ENCODE measurements around the gene SPRN.

SPRN gene

DNA sequence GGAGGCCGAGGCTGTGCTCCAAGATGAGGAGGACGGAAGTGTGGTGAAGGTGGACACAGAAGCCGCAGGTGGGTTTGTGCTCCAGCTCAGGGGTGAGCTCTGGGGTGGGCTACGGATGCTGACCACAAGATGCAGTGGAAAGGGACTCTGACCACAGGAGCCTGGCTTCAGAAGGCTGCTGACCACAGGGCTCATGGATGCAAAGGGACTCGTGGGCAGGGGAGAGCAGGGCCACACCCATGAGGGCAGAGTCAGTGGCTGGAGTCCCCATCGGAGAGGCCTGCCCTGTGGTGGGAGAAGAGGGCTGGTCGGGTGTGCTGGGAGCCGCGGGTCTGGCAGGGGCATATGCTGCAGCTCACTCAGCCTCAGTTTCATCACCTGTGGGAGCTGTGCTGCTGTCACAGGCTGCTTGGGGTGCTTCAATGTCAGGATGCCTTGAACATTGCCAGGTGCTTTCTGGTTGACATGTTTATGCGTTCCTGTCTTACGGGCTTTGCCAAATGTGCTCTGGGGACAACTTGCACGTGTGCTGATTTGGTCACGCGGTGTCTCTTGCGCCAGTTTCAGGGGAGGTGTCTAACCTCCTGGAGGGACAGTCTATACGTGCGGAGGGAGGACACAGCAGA lies 43.0 kb upstream of the SPRN start:
- H3K4ac ChIP-seq (ENCODE audit: low read depth, low read length), result no peak overlapping the region
- no peak for DNase-seq
- no peak overlapping the region for H3K4me2 ChIP-seq (ENCODE audit: low read length)
- no peak overlapping the region for H3K4me3 ChIP-seq (ENCODE audit: low read length)
- H4K5ac ChIP-seq (ENCODE audit: low read length), result no peak overlapping the region
- H3K79me2 ChIP-seq (ENCODE audit: control insufficient read depth, insufficient read depth, low read length), result no peaks in the 10 kb centered on the region
- no peak overlapping the region for H3K56ac ChIP-seq (ENCODE audit: low read length)
- H4K8ac ChIP-seq (ENCODE audit: low read depth, low read length), result no peak overlapping the region
- no peak overlapping the region for H2BK15ac ChIP-seq (replicated peaks; ENCODE audit: low read depth)
- H3K27ac ChIP-seq (ENCODE audit: low read depth, low read length), result no peak overlapping the region
- no peak overlapping the region for H2BK120ac ChIP-seq (ENCODE audit: low read depth, low read length)
- no peak overlapping the region for H3K23ac ChIP-seq (ENCODE audit: low read length)
- H3K36me3 ChIP-seq (ENCODE audit: control insufficient read depth, insufficient read depth, low read length), result no peaks in the 10 kb centered on the region
- H3K4me1 ChIP-seq (ENCODE audit: control insufficient read depth, low read depth, low read length), result no peaks in the 10 kb centered on the region
- WGBS (ENCODE audit: extremely low coverage, insufficient coverage, low lambda C conversion rate), result no CpG with 5 or more reads among the region's 17 CpGs
- H3K79me1 ChIP-seq (ENCODE audit: low read length), result no peaks in the 10 kb centered on the region
- H2BK5ac ChIP-seq (ENCODE audit: low read length), result no peak overlapping the region
- H2AK5ac ChIP-seq (ENCODE audit: low read length), result no peak overlapping the region
- no peak overlapping the region for H3K9ac ChIP-seq (ENCODE audit: low read length)
- H3K27me3 ChIP-seq (ENCODE audit: insufficient read depth, low read length, poor library complexity), result no peaks in the 10 kb centered on the region
- no peak overlapping the region for H3K18ac ChIP-seq (ENCODE audit: low read length)

GRCh38 chr10:133466683-133467275 lies 42.4 kb upstream of the SPRN start:
- Histone ChIP-seq H3K18ac (ENCODE audit: low read length) (no peak overlapping the region), H3K27ac (ENCODE audit: low read depth, low read length) (no peak overlapping the region), H3K23ac (ENCODE audit: low read length) (no peak overlapping the region), H2BK5ac (ENCODE audit: low read length) (no peak overlapping the region), H3K4ac (ENCODE audit: low read depth, low read length) (no peak overlapping the region), H4K5ac (ENCODE audit: low read length) (no peak overlapping the region), H3K27me3 (ENCODE audit: insufficient read depth, low read length, poor library complexity) (no peaks in the 10 kb centered on the region), H3K79me1 (ENCODE audit: low read length) (no peaks in the 10 kb centered on the region), H3K4me3 (ENCODE audit: low read length) (no peak overlapping the region), H2BK120ac (ENCODE audit: low read depth, low read length) (no peak overlapping the region), H3K79me2 (ENCODE audit: control insufficient read depth, insufficient read depth, low read length) (no peaks in the 10 kb centered on the region), H3K4me1 (ENCODE audit: control insufficient read depth, low read depth, low read length) (no peaks in the 10 kb centered on the region), H3K36me3 (ENCODE audit: control insufficient read depth, insufficient read depth, low read length) (no peaks in the 10 kb centered on the region), H2AK5ac (ENCODE audit: low read length) (no peak overlapping the region), H4K8ac (ENCODE audit: low read depth, low read length) (no peak overlapping the region), H3K9ac (ENCODE audit: low read length) (no peak overlapping the region), H2BK15ac (replicated peaks; ENCODE audit: low read depth) (no peak overlapping the region), H3K56ac (ENCODE audit: low read length) (no peak overlapping the region), H3K4me2 (ENCODE audit: low read length) (no peak overlapping the region)
- DNase-seq, result no peak
- WGBS (ENCODE audit: extremely low coverage, insufficient coverage, low lambda C conversion rate), result no CpG with 5 or more reads among the region's 7 CpGs

DNA sequence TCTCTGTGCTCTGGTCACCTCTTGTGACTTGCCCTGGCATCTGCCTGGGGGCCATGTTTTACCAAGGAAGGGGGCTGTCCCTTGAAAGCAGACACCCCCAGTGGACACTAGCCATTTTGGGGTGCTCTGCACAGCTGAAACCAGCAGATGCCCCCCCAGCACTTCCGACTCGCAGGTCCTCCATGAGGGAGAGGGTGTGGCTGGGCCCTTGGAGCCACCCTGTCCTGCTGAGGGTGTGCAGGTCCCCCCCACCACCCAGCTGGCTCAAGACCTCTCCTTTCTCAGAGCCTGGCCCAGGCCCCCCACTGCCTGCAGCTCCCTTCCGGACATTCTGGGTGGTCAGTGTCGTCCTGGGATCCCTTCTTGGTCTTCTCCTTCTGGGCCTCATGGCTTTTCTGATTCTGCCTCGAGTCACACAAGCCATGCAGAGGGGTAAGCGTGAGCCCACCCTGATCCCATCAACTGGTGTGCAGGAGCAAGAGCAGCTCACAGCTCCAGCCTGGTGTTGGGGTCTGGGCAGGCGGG lies 41.6 kb upstream of the SPRN start:
- no CpG with 5 or more reads among the region's 7 CpGs for WGBS (ENCODE audit: extremely low coverage, insufficient coverage, low lambda C conversion rate)
- Histone ChIP-seq H4K5ac (ENCODE audit: low read length) (no peak overlapping the region), H2AK5ac (ENCODE audit: low read length) (no peak overlapping the region), H3K79me2 (ENCODE audit: control insufficient read depth, insufficient read depth, low read length) (no peaks in the 10 kb centered on the region), H2BK5ac (ENCODE audit: low read length) (no peak overlapping the region), H3K27me3 (ENCODE audit: insufficient read depth, low read length, poor library complexity) (no peaks in the 10 kb centered on the region), H3K18ac (ENCODE audit: low read length) (no peak overlapping the region), H3K4me1 (ENCODE audit: control insufficient read depth, low read depth, low read length) (no peaks in the 10 kb centered on the region), H3K36me3 (ENCODE audit: control insufficient read depth, insufficient read depth, low read length) (no peaks in the 10 kb centered on the region), H3K56ac (ENCODE audit: low read length) (no peak overlapping the region), H4K8ac (ENCODE audit: low read depth, low read length) (no peak overlapping the region), H3K23ac (ENCODE audit: low read length) (no peak overlapping the region), H3K4me3 (ENCODE audit: low read length) (no peak overlapping the region), H3K79me1 (ENCODE audit: low read length) (no peaks in the 10 kb centered on the region), H2BK15ac (replicated peaks; ENCODE audit: low read depth) (no peak overlapping the region), H3K4ac (ENCODE audit: low read depth, low read length) (no peak overlapping the region), H3K9ac (ENCODE audit: low read length) (no peak overlapping the region), H3K4me2 (ENCODE audit: low read length) (no peak overlapping the region), H3K27ac (ENCODE audit: low read depth, low read length) (no peak overlapping the region), H2BK120ac (ENCODE audit: low read depth, low read length) (no peak overlapping the region)
- DNase-seq, result no peak

DNA sequence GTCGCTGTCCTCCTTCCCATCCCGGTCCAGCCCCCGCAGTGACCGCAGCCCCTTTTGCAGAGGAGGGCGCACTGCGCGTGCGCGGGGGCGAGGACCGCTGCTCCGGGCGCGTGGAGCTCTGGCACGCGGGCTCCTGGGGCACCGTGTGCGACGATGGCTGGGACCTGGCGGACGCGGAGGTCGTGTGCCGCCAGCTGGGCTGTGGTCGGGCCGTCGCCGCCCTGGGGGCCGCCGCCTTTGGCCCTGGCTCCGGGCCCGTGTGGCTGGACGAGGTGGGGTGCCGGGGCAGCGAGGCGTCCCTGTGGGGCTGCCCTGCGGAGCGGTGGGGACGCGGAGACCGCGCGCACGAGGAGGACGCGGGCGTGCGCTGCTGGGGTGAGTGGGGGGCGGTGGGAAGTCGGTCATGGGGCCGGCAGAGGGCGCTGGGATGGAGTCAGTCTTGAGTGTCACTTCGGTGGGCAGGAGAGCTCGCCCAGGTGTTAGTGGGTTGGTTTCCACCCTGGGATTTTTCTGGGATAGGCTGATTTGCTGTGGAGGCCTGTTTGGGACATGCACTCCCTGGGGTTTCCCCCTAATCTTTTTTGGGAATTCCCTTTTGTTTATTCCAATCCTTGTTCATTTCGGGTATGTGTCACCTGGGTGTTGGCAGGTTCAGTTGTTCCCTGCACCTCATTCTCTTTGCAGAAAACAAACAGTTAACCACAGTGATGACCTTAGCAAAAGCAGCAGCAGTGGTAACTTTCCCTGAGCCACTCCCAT lies 40.9 kb upstream of the SPRN start:
- H3K4ac ChIP-seq (ENCODE audit: low read depth, low read length), result no peak overlapping the region
- H3K56ac ChIP-seq (ENCODE audit: low read length), result no peak overlapping the region
- no peaks in the 10 kb centered on the region for H3K79me1 ChIP-seq (ENCODE audit: low read length)
- H2BK15ac ChIP-seq (replicated peaks; ENCODE audit: low read depth), result no peak overlapping the region
- no peaks in the 10 kb centered on the region for H3K79me2 ChIP-seq (ENCODE audit: control insufficient read depth, insufficient read depth, low read length)
- no peaks in the 10 kb centered on the region for H3K4me1 ChIP-seq (ENCODE audit: control insufficient read depth, low read depth, low read length)
- no peak overlapping the region for H4K8ac ChIP-seq (ENCODE audit: low read depth, low read length)
- no peak overlapping the region for H2BK5ac ChIP-seq (ENCODE audit: low read length)
- no peak overlapping the region for H3K23ac ChIP-seq (ENCODE audit: low read length)
- H3K18ac ChIP-seq (ENCODE audit: low read length), result no peak overlapping the region
- no peaks in the 10 kb centered on the region for H3K36me3 ChIP-seq (ENCODE audit: control insufficient read depth, insufficient read depth, low read length)
- no CpG with 5 or more reads among the region's 55 CpGs for WGBS (ENCODE audit: extremely low coverage, insufficient coverage, low lambda C conversion rate)
- H2BK120ac ChIP-seq (ENCODE audit: low read depth, low read length), result no peak overlapping the region
- no peak overlapping the region for H3K27ac ChIP-seq (ENCODE audit: low read depth, low read length)
- H3K4me2 ChIP-seq (ENCODE audit: low read length), result no peak overlapping the region
- no peak overlapping the region for H2AK5ac ChIP-seq (ENCODE audit: low read length)
- H3K27me3 ChIP-seq (ENCODE audit: insufficient read depth, low read length, poor library complexity), result no peaks in the 10 kb centered on the region
- H3K4me3 ChIP-seq (ENCODE audit: low read length), result no peak overlapping the region
- DNase-seq, result no peak
- H4K5ac ChIP-seq (ENCODE audit: low read length), result no peak overlapping the region
- H3K9ac ChIP-seq (ENCODE audit: low read length), result no peak overlapping the region

GRCh38 chr10:133464582-133465031 lies 40.2 kb upstream of the SPRN start:
- no peak overlapping the region for H3K23ac ChIP-seq (ENCODE audit: low read length)
- DNase-seq, result no peak
- H3K56ac ChIP-seq (ENCODE audit: low read length), result no peak overlapping the region
- H3K79me2 ChIP-seq (ENCODE audit: control insufficient read depth, insufficient read depth, low read length), result no peaks in the 10 kb centered on the region
- H3K18ac ChIP-seq (ENCODE audit: low read length), result no peak overlapping the region
- no peaks in the 10 kb centered on the region for H3K4me1 ChIP-seq (ENCODE audit: control insufficient read depth, low read depth, low read length)
- H3K4me2 ChIP-seq (ENCODE audit: low read length), result no peak overlapping the region
- no peak overlapping the region for H3K4ac ChIP-seq (ENCODE audit: low read depth, low read length)
- no peak overlapping the region for H4K5ac ChIP-seq (ENCODE audit: low read length)
- no CpG with 5 or more reads among the region's 12 CpGs for WGBS (ENCODE audit: extremely low coverage, insufficient coverage, low lambda C conversion rate)
- H2AK5ac ChIP-seq (ENCODE audit: low read length), result no peak overlapping the region
- H4K8ac ChIP-seq (ENCODE audit: low read depth, low read length), result no peak overlapping the region
- no peak overlapping the region for H3K9ac ChIP-seq (ENCODE audit: low read length)
- no peak overlapping the region for H3K27ac ChIP-seq (ENCODE audit: low read depth, low read length)
- H2BK5ac ChIP-seq (ENCODE audit: low read length), result no peak overlapping the region
- no peak overlapping the region for H2BK120ac ChIP-seq (ENCODE audit: low read depth, low read length)
- H3K27me3 ChIP-seq (ENCODE audit: insufficient read depth, low read length, poor library complexity), result no peaks in the 10 kb centered on the region
- H3K4me3 ChIP-seq (ENCODE audit: low read length), result no peak overlapping the region
- no peaks in the 10 kb centered on the region for H3K36me3 ChIP-seq (ENCODE audit: control insufficient read depth, insufficient read depth, low read length)
- no peak overlapping the region for H2BK15ac ChIP-seq (replicated peaks; ENCODE audit: low read depth)
- H3K79me1 ChIP-seq (ENCODE audit: low read length), result no peaks in the 10 kb centered on the region

Data from mesendoderm (in vitro differentiated cells).